PC-9 (cell line): ENCODE data around the gene PHF3.
A peak's percentile ranks its signal among the peaks of the same experiment; 100 is the strongest.

Experiments
- CTCF ChIP-seq: fragments of 200-600 bp; sonication (generic); conservative IDR thresholded peaks from 2 replicates; pipeline ENCODE4 v1.6.1; 2017; ENCODE audit warnings: mixed run types, antibody characterized with exemption, mild to moderate bottlenecking, moderate library complexity
- EZH2 ChIP-seq: fragments of 200-600 bp; sonication (generic); IDR thresholded peaks from 2 replicates; pipeline ENCODE4 v1.8.0; 2017; ENCODE audit warnings: antibody characterized with exemption, low read depth

GRCh38 chr6:63598049-63599036 is 37.3 kb upstream of the PHF3 start:
- TF ChIP-seq EZH2 (no peak), CTCF (peak; percentile 89)
